GM15510 (cell line): ENCODE measurements around the gene MADD.

ENCODE experiments used
- POLR2A ChIP-seq: IDR thresholded peaks from 3 replicates; pipeline ENCODE4 v1.6.1; 2011; ENCODE audit warnings: borderline replicate concordance; ENCODE audit not compliant: insufficient read length; ENCODE audit errors: extremely low read depth

The MADD gene

DNA sequence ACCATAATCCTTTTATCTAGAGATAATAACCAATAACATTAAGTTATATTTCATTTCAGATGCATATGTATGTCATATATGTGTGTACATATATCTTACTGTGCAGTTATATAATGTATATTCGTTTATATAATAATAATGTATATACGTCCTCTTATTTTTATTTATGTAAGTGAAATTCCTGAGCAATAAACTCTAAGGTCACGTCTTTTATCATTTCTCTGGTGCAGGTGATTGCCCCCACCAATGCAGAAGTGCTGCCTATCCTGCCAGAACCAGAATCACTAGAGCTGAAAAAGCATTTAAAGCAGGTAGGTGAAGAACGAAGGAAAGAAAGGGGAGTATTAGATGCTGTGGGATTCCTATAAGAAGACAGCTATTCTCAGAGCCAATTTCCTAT, 8.8 kb downstream of the MADD start:
- no peak for TF ChIP-seq POLR2A

GRCh38 chr11:47280099-47280498, 10.2 kb downstream of the MADD start:
- no peak for TF ChIP-seq POLR2A

GRCh38 chr11:47280860-47281259, 10.9 kb downstream of the MADD start:
- no peak for TF ChIP-seq POLR2A

GRCh38 chr11:47282462-47282861, 12.5 kb downstream of the MADD start:
- no peak for TF ChIP-seq POLR2A

- no peak for TF ChIP-seq POLR2A
These were observed 14.2 kb downstream of the MADD start for GRCh38 chr11:47284151-47284550.

DNA sequence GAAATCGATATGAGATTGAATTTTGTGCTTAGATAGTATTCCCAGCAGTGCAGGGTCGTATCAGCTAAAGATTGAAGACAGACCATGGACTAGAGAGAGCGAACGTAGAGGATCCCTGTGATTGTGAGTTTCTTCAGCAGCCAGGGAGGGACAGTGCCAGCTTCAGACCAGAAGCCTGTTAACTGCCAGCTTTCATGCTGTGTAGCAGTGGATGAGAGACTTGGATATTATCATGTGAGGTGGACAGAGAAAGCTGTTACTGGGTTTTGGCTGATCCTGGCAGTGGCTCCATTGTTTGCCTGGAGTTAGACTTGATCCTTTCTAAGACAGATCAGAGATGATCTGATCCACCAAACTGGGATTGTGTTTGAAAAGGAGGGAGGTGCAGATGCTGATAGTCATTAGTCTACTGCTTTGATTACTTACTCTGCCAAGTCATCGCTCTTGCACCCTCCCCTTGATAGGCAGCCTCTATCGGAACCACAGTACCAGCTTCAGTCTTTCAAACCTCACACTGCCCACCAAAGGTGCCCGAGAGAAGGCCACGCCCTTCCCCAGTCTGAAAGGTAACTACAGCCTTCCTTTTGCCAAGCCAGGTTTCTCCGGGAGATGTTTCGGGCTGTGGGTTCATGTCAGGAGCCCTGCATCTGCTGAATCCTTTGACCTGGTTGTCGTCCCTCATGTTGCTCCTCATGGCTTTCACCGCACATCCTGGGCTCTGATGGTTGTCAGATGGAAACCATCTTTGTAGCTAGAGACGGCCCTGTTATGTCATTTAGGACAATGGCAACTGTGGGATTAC, 16.2 kb downstream of the MADD start:
- no peak for TF ChIP-seq POLR2A

DNA sequence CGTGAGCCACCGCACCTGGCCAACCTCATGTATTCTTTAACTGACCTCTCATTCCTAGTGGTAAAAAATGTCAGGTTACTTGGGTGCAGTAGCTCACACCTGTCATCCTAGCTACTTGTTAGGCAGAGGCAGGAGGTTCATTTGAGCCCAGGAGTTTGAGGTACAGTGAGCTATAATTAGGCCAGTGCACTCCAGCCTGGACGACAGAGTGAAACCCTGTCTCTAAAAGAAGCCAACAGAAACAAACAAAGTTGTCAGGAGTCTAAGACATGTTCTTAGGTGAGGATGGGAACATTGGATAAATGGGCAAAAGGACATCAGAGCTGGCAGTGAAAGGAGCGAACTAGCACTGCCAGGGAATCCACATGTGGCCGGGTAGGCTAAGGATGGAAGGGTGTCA, 18.1 kb downstream of the MADD start:
- TF ChIP-seq POLR2A, result no peak

DNA sequence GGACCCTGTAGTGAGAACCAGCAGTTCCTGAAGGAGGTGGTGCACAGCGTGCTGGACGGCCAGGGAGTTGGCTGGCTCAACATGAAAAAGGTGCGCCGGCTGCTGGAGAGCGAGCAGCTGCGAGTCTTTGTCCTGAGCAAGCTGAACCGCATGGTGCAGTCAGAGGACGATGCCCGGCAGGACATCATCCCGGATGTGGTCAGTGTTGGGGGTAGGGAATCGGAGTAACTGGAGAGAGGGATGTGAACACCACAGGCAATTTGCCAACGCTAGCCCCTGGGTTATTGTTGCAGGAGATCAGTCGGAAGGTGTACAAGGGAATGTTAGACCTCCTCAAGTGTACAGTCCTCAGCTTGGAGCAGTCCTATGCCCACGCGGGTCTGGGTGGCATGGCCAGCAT, 19.9 kb downstream of the MADD start:
- TF ChIP-seq POLR2A, result no peak

DNA sequence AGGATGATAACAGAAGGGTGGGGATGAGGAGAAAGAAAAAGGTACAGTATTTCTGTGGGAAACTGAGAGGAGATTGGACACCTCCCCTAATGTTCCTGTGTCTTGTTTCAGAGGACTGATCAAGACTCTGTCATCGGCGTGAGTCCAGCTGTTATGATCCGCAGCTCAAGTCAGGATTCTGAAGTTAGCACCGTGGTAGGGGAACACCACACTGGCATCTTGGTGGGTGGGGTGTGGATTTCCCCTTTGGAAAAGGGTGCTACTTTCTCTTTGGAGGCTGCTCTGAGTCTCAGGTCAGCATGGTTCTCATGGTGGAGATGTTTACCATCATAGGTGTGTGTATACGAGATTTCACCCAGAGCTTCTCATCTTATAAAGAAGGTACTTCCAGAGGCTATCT, 25.5 kb downstream of the MADD start:
- TF ChIP-seq POLR2A, result no peak

GRCh38 chr11:47296045-47296444, 26.1 kb downstream of the MADD start:
- no peak for TF ChIP-seq POLR2A

DNA sequence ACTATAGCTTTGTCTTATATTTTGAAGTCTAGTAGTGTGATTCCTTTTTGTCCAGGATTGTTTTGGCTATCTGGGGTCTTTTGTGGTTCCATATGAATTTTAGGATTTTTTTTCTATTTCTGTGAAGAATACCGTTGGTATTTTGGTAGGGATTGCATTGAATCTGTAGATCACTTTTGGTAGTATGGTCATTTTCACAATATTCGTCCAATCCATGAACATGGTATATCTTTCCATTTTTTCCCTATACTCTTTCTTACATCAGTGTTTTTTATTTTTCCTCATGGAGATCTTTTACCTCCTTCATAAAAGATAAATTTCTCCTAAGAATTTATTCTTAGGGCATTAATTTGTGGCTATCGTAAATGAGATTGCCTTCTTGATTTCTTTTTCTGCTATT, 29.1 kb downstream of the MADD start:
- no peak for TF ChIP-seq POLR2A

GRCh38 chr11:47302853-47303252, 32.9 kb downstream of the MADD start:
- no peak for TF ChIP-seq POLR2A

- TF ChIP-seq POLR2A, result no peak
These were observed 36.0 kb downstream of the MADD start for GRCh38 chr11:47305734-47306483.

DNA sequence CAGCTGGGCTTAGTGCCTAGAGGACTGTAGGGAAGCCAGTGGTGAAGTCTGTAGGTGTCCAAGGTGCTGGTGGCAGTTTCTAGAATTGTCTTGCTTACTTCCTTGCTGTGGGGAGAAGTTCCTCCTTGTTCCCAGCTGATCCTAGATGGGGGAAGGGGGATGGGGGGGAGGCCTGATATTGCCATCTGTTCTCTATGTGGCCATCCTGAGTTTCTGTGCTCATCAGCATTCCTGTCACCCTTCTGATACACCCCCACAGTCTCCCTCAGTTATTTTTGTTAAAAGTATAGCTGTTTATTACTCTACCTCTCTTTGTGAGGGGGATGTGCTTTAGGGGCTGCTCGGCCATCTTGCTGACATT, 36.5 kb downstream of the MADD start:
- TF ChIP-seq POLR2A, result no peak

GRCh38 chr11:47308050-47308823, 38.3 kb downstream of the MADD start:
- no peak for TF ChIP-seq POLR2A

- no peak for TF ChIP-seq POLR2A
These were observed 45.1 kb downstream of the MADD start for GRCh38 chr11:47314992-47315391.

DNA sequence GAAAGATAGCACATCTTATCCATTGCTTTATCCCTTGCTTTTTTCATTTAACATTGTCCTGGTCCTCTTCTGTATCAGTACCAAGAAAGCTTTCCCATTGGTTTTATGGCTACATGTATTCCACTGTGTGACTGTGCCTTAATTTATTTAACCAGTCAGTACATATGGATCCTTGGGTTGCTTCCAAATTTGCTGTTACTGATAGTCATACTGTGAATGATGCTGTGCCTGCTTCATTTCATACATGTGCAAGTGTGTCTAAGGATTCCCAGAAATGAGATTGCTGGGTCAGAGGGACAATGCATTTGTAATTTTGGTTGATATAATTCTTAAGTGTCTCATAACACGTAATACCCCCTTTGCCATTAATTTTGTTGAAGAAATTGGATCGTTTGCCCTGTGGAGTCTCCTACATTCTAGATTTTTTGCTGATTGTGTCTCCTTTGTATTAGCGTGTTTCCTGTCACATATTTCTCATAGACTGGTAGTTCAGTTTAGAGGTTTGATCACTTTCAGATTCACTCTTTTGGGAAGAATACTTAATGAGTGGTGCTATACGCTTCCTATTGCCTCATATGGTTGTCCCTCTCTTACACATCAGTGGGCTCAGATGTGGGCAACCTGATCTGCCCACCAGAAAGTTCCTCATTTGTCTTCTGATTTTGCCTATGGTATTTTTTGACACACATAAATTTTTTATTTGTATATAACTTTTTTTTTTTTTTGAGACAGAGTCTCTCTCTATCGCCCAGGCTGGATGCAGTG, 47.3 kb downstream of the MADD start:
- TF ChIP-seq POLR2A, result no peak
